Choroid plexus epithelial cell (primary cell): ENCODE data around the gene GCDH.

Experiments
- DNase-seq: peaks from one replicate; pipeline ENCODE4 v3.0.0-alpha.2; 2010; ENCODE audit warnings: low read depth
- H3K4me3 ChIP-seq: 2 replicates; pipeline ENCODE4 v1.5.1; 2011; ENCODE audit warnings: low read depth, mild to moderate bottlenecking, control low read depth, low read length, moderate library complexity
- CTCF ChIP-seq: conservative IDR thresholded peaks from 2 replicates; pipeline ENCODE4 v1.5.1; 2011; ENCODE audit warnings: low read depth, mild to moderate bottlenecking, control low read depth, inconsistent platforms, low read length, moderate library complexity

GCDH gene

GRCh38 chr19:12932392-12933286, 41.7 kb downstream of the GCDH start:
- no peak for TF ChIP-seq CTCF
- DNase-seq: no peak
- H3K4me3 ChIP-seq: peak overlapping the region; percentile 100

- H3K4me3 ChIP-seq: peak within 1 kb of the TSS; percentile 100
- no peak for TF ChIP-seq CTCF
- peak; percentile 94 for DNase-seq
Measured at GRCh38 chr19:12933287-12934072, 42.5 kb downstream of the GCDH start, which contains the start of gene FARSA. Gene FARSA, minus strand, starts transcription at chr19:12933711. Its CDS starts 15 bp downstream, at chr19:12933696.

GRCh38 chr19:12935071-12935470, 44.1 kb downstream of the GCDH start:
- TF ChIP-seq CTCF: no peak
- H3K4me3 ChIP-seq: no peak overlapping the region
- DNase-seq: no peak

- no peak overlapping the region for H3K4me3 ChIP-seq
- TF ChIP-seq CTCF: no peak
- no peak for DNase-seq
Measured at GRCh38 chr19:12936582-12936981, 45.6 kb downstream of the GCDH start.

GRCh38 chr19:12937093-12937926, 46.4 kb downstream of the GCDH start:
- no peak for TF ChIP-seq CTCF
- H3K4me3 ChIP-seq: peak overlapping the region; percentile 57
- no peak for DNase-seq

GRCh38 chr19:12937927-12938778, 47.2 kb downstream of the GCDH start, which contains the start of gene CALR:
Gene CALR, plus strand, starts transcription at chr19:12938609. Its CDS starts 71 bp downstream, at chr19:12938680.
- TF ChIP-seq CTCF: no peak
- H3K4me3 ChIP-seq: peak within 1 kb of the TSS; percentile 99
- peak; percentile 100 for DNase-seq
